ENCODE results near the gene ANKRD13B.

The ANKRD13B gene

GRCh38 chr17:29618272-29619065, 25.5 kb downstream of the ANKRD13B start:
- H3K27ac ChIP-seq = no peak overlapping the region
- no peak for TF ChIP-seq CTCF (conservative IDR thresholded peaks at IDR 0.05)
- no peak for TF ChIP-seq ZFX (IDR thresholded peaks at IDR 0.05)

- H3K27ac ChIP-seq = no peak overlapping the region
Observed at GRCh38 chr17:29619251-29619650, 26.3 kb downstream of the ANKRD13B start.

GRCh38 chr17:29620271-29620670, 27.3 kb downstream of the ANKRD13B start:
- H3K27ac ChIP-seq = no peak overlapping the region
- TF ChIP-seq CTCF (conservative IDR thresholded peaks at IDR 0.05) (no peak), ZFX (IDR thresholded peaks at IDR 0.05) (no peak)

More at GRCh38 chr17:29619251-29619650, 26.3 kb downstream of the ANKRD13B start:
- TF ChIP-seq ZFX (IDR thresholded peaks at IDR 0.05) (no peak), CTCF (conservative IDR thresholded peaks at IDR 0.05) (no peak; the same call in 1 of the 2 replicates)

- H3K27ac ChIP-seq = no peak overlapping the region
- TF ChIP-seq ZFX (IDR thresholded peaks at IDR 0.05) (no peak), CTCF (conservative IDR thresholded peaks at IDR 0.05) (no peak)
Observed at GRCh38 chr17:29620779-29621500, 28.0 kb downstream of the ANKRD13B start.

GRCh38 chr17:29621751-29622194, 28.8 kb downstream of the ANKRD13B start:
- H3K27ac ChIP-seq = no peak overlapping the region
- TF ChIP-seq ZFX (IDR thresholded peaks at IDR 0.05) = no peak
- no peak for TF ChIP-seq CTCF (conservative IDR thresholded peaks at IDR 0.05)

- peak within 1 kb of the TSS; percentile 13 for H3K27ac ChIP-seq
- TF ChIP-seq CTCF (conservative IDR thresholded peaks at IDR 0.05) (no peak), ZFX (IDR thresholded peaks at IDR 0.05) (no peak)
Observed at GRCh38 chr17:29622337-29623282, 29.7 kb downstream of the ANKRD13B start, which contains the start of gene CORO6. Gene CORO6, minus strand, starts transcription at chr17:29622912. Its CDS starts 1,491 bp downstream, at chr17:29621421.
